Colon (tissue), 2 donors: Measurements from ENCODE around the gene CRADD.
"Not testable (repeated sequence)": the region's sequence is repeated elsewhere in the genome, so short reads cannot be mapped to it uniquely, and the experiment has no call there.

Experiments
- FAIRE-seq: peaks from 2 replicates; lab custom pipeline; 2012; peaks lifted over from hg19 to GRCh38; lab: Jason Lieb, UNC
- donor health status: control.
- donor health status: control.

Gene CRADD

DNA sequence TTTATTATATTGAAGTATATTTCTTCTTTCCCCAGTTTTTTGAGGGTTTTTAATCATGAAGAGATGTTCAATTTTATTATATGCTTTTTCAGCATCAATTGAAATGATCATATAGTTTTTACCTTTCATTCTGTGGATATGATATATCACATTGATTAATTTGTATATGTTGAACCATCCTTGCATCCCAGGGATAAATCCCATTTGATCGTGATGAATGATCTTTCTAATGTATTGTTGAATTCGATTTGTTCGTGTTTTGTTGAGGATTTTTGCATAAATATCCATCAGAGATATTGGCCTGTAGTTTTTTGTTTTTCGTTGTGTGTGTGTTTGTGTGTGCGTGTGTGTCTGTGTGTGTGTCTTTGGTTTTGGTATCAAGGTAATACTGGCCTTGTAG lies 196.4 kb downstream of the CRADD start:
- no peak for FAIRE-seq

GRCh38 chr12:93875157-93875556 lies 198.0 kb downstream of the CRADD start:
- no peak for FAIRE-seq

DNA sequence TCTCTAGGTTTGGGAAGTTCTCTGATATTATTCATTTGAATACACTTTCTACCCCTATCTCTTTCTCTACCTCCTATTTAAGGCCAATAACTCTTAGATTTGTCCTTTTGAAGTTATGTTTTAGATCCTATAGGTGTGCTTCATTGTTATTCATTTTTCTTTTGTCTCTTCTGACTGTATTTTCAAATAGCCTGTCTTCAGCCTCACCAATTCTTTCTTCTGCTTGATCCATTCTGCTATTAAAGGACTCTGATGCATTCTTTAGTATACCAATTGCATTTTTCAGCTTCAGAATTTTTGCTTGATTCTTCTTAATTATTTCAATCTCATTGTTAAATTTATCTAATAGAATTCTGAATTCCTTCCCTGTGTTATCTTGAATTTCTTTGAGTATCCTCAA lies 199.2 kb downstream of the CRADD start:
- no peak for FAIRE-seq

GRCh38 chr12:93877446-93877845 lies 200.3 kb downstream of the CRADD start:
- no peak for FAIRE-seq

- FAIRE-seq = no peak
Measured at GRCh38 chr12:93879476-93880421, 202.6 kb downstream of the CRADD start.

GRCh38 chr12:93880853-93881522 lies 203.8 kb downstream of the CRADD start:
- FAIRE-seq = no peak

- FAIRE-seq = no peak
Measured at GRCh38 chr12:93882763-93883162, 205.6 kb downstream of the CRADD start.

GRCh38 chr12:93883436-93884154 lies 206.4 kb downstream of the CRADD start:
- no peak for FAIRE-seq

DNA sequence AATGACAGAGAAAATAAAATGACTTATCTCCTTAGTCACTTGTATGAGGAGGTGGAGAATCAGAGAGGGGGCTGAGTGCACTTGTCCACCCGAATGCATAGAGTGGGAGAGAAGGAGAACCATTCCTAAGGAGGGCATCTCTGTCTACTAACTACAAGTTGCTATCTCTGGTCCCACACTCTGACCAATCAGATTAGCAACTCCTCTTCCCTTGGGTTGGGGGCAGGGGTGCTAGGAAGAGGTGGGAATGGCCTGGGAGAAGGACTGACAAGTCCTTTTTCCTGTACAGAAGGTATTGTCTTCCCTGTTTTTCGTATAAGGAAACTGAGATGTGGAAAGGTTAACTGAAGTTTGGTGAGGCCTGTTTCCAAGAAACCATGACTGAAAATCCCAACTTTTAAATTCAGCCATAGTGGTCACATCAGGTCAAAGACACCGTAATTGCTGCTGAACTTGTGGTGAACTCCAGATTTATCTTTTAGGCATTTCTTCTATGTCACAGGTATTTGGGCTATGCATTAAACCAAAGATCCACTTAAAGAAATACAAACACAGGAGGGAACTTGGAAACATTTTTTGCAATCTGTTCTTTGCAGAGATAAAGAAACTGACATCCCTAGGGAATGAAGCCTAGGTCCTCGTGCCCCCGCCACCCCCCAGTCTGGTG lies 207.8 kb downstream of the CRADD start:
- FAIRE-seq = no peak

DNA sequence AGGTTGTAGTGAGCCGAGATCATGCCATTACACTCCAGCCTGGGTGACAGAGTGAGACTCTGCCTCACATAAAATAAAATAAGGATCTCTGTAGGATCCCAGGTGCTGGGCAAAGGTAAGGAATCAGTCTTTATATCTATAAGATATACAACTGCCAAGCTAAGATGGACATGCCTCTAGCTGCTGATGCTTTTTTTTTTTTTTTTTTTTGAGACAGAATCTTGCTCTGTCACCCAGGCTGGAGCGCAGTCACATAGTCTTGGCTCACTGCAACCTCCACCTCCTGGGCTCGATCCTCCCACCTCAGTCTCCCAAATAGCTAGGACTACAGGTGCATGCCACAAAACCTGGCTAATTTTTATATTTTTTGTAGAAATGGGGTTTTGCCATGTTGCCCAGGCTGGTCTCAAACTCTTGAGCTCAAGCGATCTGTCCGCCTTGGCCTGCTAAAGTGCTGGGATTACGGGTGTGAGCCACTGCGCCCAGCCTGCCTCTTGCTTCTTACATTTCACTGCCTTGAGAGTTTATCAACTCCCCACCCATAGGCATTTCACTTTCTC lies 208.9 kb downstream of the CRADD start:
- not testable (repeated sequence) for FAIRE-seq

DNA sequence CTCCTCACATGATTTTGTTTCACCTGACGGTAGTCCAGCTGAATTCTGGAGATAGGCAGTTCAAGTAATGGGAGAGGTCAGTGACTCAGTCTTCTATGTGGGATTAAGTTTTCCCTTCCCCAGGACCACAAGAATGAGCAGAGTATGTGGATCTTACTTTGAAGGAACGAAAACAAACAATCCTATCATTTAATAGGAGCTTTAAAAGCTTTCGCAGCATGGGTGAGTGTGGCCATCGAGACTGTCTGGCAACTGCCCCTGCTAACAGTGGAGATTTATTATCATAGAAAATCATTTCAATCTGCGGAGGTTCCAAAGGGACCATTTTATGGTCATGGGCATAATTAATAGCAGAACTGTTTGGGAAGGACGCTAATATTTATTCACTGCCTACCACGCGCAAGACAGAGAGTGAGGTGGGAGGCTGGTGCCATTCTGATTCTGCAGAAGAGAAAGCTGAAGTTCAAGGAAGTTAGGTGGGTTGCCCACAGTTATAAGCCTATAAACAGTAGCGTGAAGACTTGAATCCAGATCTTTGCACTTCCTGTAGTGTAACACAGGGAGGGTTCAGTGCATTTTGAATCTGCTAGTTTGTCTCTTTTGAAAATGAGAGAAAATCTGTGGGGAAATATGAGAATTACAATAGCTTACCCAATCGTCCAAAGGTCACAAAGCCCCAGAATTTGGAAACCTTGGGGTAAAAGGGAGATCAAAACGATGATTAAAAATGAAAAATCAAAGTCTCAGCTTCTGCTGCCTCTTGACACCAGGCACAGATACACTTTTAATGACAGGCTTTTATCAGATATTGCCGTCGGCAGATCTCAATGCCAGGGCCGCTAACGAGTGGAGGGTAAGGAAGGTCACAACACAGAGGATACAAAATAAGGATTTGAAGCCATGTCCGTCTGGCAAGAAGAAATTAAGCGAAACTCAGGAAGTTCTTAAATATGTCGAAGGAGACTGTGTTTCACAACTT lies 209.6 kb downstream of the CRADD start:
- no peak for FAIRE-seq

- no peak for FAIRE-seq
Measured at GRCh38 chr12:93888964-93889363, 211.8 kb downstream of the CRADD start.

- no peak for FAIRE-seq
Measured at GRCh38 chr12:93889516-93890212, 212.5 kb downstream of the CRADD start.

- no peak for FAIRE-seq
Measured at GRCh38 chr12:93892423-93893268, 215.5 kb downstream of the CRADD start.

- FAIRE-seq = no peak
Measured at GRCh38 chr12:93894391-93895088, 217.4 kb downstream of the CRADD start.

DNA sequence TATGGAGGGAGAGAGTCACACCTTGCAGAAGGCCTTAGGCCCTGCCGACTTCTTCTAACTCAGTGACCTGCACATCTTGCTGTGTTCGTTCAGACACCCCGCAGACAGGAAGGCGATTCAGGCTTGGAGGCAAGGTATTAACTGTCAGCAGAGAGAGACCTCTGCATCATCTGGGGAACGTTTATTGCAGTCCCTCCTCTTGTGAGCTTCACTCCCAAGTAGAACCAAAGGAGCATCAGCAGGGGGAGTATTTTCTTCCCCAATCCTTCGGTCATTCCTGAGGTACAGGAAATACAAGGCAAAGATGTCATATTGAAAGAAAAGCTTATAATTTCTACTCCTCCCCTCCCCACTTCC lies 217.9 kb downstream of the CRADD start:
- FAIRE-seq = no peak

DNA sequence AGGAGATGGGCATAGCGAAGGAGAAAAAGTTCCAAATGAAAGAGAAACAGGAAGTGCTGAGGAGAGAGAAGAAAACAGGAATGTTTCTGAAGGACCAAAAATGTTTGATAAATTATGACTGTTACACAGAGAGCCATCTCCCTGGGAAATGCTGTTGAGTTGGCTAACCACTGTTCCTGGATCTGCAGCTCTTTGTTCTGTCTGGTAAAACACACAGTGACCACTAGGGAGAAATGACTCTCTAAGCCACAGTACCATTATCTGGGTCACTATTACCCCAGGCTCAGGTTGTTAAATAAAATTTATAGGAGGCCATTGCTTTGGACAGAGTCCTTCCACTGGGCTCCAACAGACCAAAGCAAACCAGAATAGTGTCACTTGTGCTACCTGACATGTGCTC lies 219.3 kb downstream of the CRADD start:
- no peak for FAIRE-seq

DNA sequence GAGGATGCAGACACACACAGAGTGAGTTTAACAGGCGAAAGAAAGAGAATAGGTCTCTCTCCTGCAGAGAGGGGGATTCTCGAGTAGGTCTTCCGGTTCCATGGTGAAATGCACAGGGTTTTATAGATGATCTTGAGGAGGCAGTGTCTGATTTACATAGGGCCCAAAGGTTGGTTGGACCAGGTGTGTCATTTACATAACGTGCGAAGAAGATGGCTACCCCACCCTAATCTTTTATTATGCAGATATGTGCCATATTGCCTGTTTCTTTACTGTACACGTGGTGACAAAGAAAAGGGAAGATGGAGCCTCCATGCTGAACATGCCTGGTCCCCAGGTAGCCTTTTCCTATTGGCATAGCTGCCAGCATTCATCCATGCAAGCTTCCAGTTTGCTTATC lies 219.8 kb downstream of the CRADD start:
- no peak for FAIRE-seq

- FAIRE-seq = no peak
Measured at GRCh38 chr12:93901739-93902138, 224.6 kb downstream of the CRADD start.
